Neural progenitor cell (in vitro differentiated cells): Measurements from ENCODE around the gene NARF. TPM values are rescaled to one million over a fixed set of nuclear protein-coding genes. Genes with fewer than 3 reads are reported as not detected.
A peak's percentile ranks its signal among the peaks of the same experiment; 100 is the strongest.

Experiments used
- DNase-seq: peaks from one replicate; pipeline ENCODE4 v3.0.0-alpha.2; 2016; ENCODE audit warnings: low spot score
- H2AFZ ChIP-seq: fragments of 200-600 bp; sonication (generic); replicated peaks from 2 replicates; pipeline ENCODE4 v1.6.1; 2016; ENCODE audit warnings: antibody characterized with exemption
- H3F3A ChIP-seq: fragments of 200-600 bp; sonication (generic); 2 replicates; pipeline ENCODE4 v1.6.1; 2016; ENCODE audit warnings: antibody characterized with exemption, low read depth
- H3K27ac ChIP-seq: fragments of 200-600 bp; sonication (generic); 2 replicates; pipeline ENCODE4 v1.5.1; 2016; ENCODE audit warnings: mild to moderate bottlenecking
- H3K27me3 ChIP-seq: fragments of 200-600 bp; sonication (generic); 2 replicates; pipeline ENCODE4 v1.6.1; 2016; ENCODE audit warnings: mild to moderate bottlenecking, moderate library complexity
- H3K36me3 ChIP-seq: fragments of 200-600 bp; sonication (generic); 2 replicates; pipeline ENCODE4 v1.5.1; 2016
- H3K4me1 ChIP-seq: fragments of 200-600 bp; sonication (generic); 2 replicates; pipeline ENCODE4 v1.6.1; 2016; ENCODE audit warnings: mixed run types
- H3K4me2 ChIP-seq: fragments of 200-600 bp; sonication (generic); 2 replicates; pipeline ENCODE4 v1.6.1; 2016
- H3K4me3 ChIP-seq: fragments of 200-600 bp; sonication (generic); 2 replicates; pipeline ENCODE4 v1.5.1; 2016
- H3K79me2 ChIP-seq: fragments of 200-600 bp; sonication (generic); 2 replicates; pipeline ENCODE4 v1.6.1; 2016; ENCODE audit warnings: low read depth
- H3K9ac ChIP-seq: fragments of 200-600 bp; sonication (generic); 2 replicates; pipeline ENCODE4 v1.6.1; 2016
- H3K9me3 ChIP-seq: fragments of 200-600 bp; sonication (generic); 2 replicates; pipeline ENCODE4 v1.5.1; 2016; ENCODE audit warnings: low read depth
- H4K20me1 ChIP-seq: fragments of 200-600 bp; sonication (generic); 2 replicates; pipeline ENCODE4 v1.6.1; 2016; ENCODE audit warnings: low read depth
- H3K27ac Mint-ChIP-seq: 3 replicates; pipeline ENCODE4 v1.8.0; 2021; ENCODE audit warnings: mixed read lengths
- H3K27me3 Mint-ChIP-seq: 2 replicates; pipeline ENCODE4 v1.8.0; 2022; ENCODE audit warnings: low read depth, mild to moderate bottlenecking, inconsistent platforms, moderate library complexity, mixed read lengths; ENCODE audit not compliant: insufficient read depth
- H3K36me3 Mint-ChIP-seq: 3 replicates; pipeline ENCODE4 v1.8.0; 2021; ENCODE audit warnings: mixed read lengths
- H3K4me1 Mint-ChIP-seq: 3 replicates; pipeline ENCODE4 v1.8.0; 2021; ENCODE audit warnings: mixed read lengths
- H3K4me3 Mint-ChIP-seq: 3 replicates; pipeline ENCODE4 v1.8.0; 2021; ENCODE audit warnings: mild to moderate bottlenecking, moderate library complexity, mixed read lengths
- H3K9me3 Mint-ChIP-seq: 3 replicates; pipeline ENCODE4 v1.8.0; 2020; ENCODE audit warnings: mixed read lengths
- CTCF ChIP-seq: fragments of 200-600 bp; sonication (generic); IDR thresholded peaks from 2 replicates; pipeline ENCODE4 v1.5.1; 2017; ENCODE audit warnings: antibody characterized with exemption, mild to moderate bottlenecking
- EZH2 ChIP-seq: fragments of 200-600 bp; sonication (generic); IDR thresholded peaks from 2 replicates; pipeline ENCODE4 v1.6.1; 2017; ENCODE audit warnings: antibody characterized with exemption, mild to moderate bottlenecking, moderate library complexity
- EZH2phosphoT487 ChIP-seq: fragments of 200-600 bp; sonication (generic); IDR thresholded peaks from 2 replicates; pipeline ENCODE4 v1.6.1; 2017; ENCODE audit warnings: antibody characterized with exemption
- total RNA-seq: library from RNA; depleted of rRNA; stranded (reverse); fragments of >200 nt; gene quantifications from 2 replicates; pipeline ENCODE4 v1.2.3, GENCODE V29; 2015; ENCODE audit warnings: low replicate concordance

Gene NARF
- total RNA-seq, 1 donor from 2014 or later: 166 TPM

- peaks cover 6% of the 10 kb centered on the region for H3F3A ChIP-seq
- Mint-ChIP-seq H3K36me3 (peaks cover 14% of the 10 kb centered on the region), H3K27ac (no peak overlapping the region), H3K4me3 (no peak overlapping the region), H3K9me3 (peaks cover 7% of the 10 kb centered on the region), H3K4me1 (peaks cover 14% of the 10 kb centered on the region), H3K27me3 (no peaks in the 10 kb centered on the region)
- no peak overlapping the region for H3K9ac ChIP-seq
- TF ChIP-seq EZH2: no peak
- no peak for TF ChIP-seq EZH2phosphoT487
- no peak for TF ChIP-seq CTCF
- peaks cover 9% of the 10 kb centered on the region for H3K4me1 ChIP-seq
- H3K9me3 ChIP-seq: no peaks in the 10 kb centered on the region
- H3K4me3 ChIP-seq: no peak overlapping the region
- peaks cover 10% of the 10 kb centered on the region for H3K79me2 ChIP-seq
- no peak for DNase-seq
- H3K4me2 ChIP-seq: no peak overlapping the region
- H2AFZ ChIP-seq: no peak overlapping the region
- peaks cover 5% of the 10 kb centered on the region for H3K27me3 ChIP-seq
- H4K20me1 ChIP-seq: peaks cover 61% of the 10 kb centered on the region
- no peak overlapping the region for H3K27ac ChIP-seq
- H3K36me3 ChIP-seq: no peaks in the 10 kb centered on the region
Measured at GRCh38 chr17:82416264-82416663, 42.3 kb upstream of the NARF start.

- no peak for DNase-seq
- H3K27me3 Mint-ChIP-seq: no peaks in the 10 kb centered on the region
- H3K27ac Mint-ChIP-seq: no peak overlapping the region
- no peak overlapping the region for H3K4me3 Mint-ChIP-seq
- Histone ChIP-seq H4K20me1 (peaks cover 56% of the 10 kb centered on the region), H3K4me3 (no peak overlapping the region), H3K27me3 (peaks cover 5% of the 10 kb centered on the region), H3K79me2 (peaks cover 10% of the 10 kb centered on the region), H3K4me1 (peaks cover 9% of the 10 kb centered on the region), H3K36me3 (no peaks in the 10 kb centered on the region), H3K27ac (no peak overlapping the region), H3K9ac (no peak overlapping the region), H3F3A (peaks cover 6% of the 10 kb centered on the region), H3K9me3 (no peaks in the 10 kb centered on the region), H2AFZ (no peak overlapping the region), H3K4me2 (no peak overlapping the region)
- peaks cover 14% of the 10 kb centered on the region for H3K4me1 Mint-ChIP-seq
- TF ChIP-seq EZH2 (no peak), CTCF (peak; percentile 22)
- peaks cover 18% of the 10 kb centered on the region for H3K36me3 Mint-ChIP-seq
- H3K9me3 Mint-ChIP-seq: peaks cover 10% of the 10 kb centered on the region
Measured at GRCh38 chr17:82416771-82417170, 41.8 kb upstream of the NARF start.

- H3K9ac ChIP-seq: peak within 1 kb of the TSS; percentile 82
- Mint-ChIP-seq H3K27me3 (no peaks in the 10 kb centered on the region), H3K4me1 (peaks cover 14% of the 10 kb centered on the region), H3K27ac (no peak within 1 kb of the TSS), H3K4me3 (peak within 1 kb of the TSS; percentile 89), H3K36me3 (peaks cover 28% of the 10 kb centered on the region), H3K9me3 (peaks cover 22% of the 10 kb centered on the region)
- no peak within 1 kb of the TSS for H3K27ac ChIP-seq
- H4K20me1 ChIP-seq: peaks cover 46% of the 10 kb centered on the region
- H3K4me2 ChIP-seq: peak within 1 kb of the TSS; percentile 85
- H2AFZ ChIP-seq: peak within 1 kb of the TSS; percentile 98
- peaks cover 10% of the 10 kb centered on the region for H3K79me2 ChIP-seq
- peak; percentile 96 for DNase-seq
- peaks cover 5% of the 10 kb centered on the region for H3K27me3 ChIP-seq
- H3K9me3 ChIP-seq: no peaks in the 10 kb centered on the region
- TF ChIP-seq EZH2: peak; percentile 32
- TF ChIP-seq EZH2phosphoT487: no peak
- no peak for TF ChIP-seq CTCF
- H3K36me3 ChIP-seq: no peaks in the 10 kb centered on the region
- H3K4me3 ChIP-seq: peak within 1 kb of the TSS; percentile 98
- H3K4me1 ChIP-seq: peaks cover 9% of the 10 kb centered on the region
- peaks cover 6% of the 10 kb centered on the region for H3F3A ChIP-seq
Measured at GRCh38 chr17:82418001-82418986, 40.2 kb upstream of the NARF start, which contains the start of the genes HEXD and OGFOD3. Gene HEXD (plus strand): TSS chr17:82418347. CDS start chr17:82419800, 1,453 bp downstream. Gene OGFOD3 (minus strand): TSS chr17:82418586. CDS start chr17:82418485, 101 bp downstream.
